Central memory CD8-positive, alpha-beta T cell (primary cell): Measurements from ENCODE around the gene ANKH.
"Not testable (repeated sequence)": the region's sequence is repeated elsewhere in the genome, so short reads cannot be mapped to it uniquely, and the experiment has no call there.

Experiments
- ATAC-seq: fragments of 150-1000 bp; cut with Tn5 transposase; replicated peaks from 2 replicates; pipeline ENCODE4 v1.10.0; 2022; ENCODE audit warnings: mild to moderate bottlenecking, moderate FRiP score, moderate number of reproducible peaks; ENCODE audit not compliant: poor library complexity, severe bottlenecking; ENCODE audit errors: extremely low read depth
- DNase-seq, 2 donors: peaks; one replicate each; pipeline ENCODE4 v3.0.0; 2021; ENCODE audit warnings: low spot score in 2 of 2
- H3K27ac Mint-ChIP-seq: one replicate; pipeline ENCODE4 v1.8.0; 2022; ENCODE audit warnings: low read depth, mild to moderate bottlenecking, moderate library complexity, mixed read lengths
- H3K27me3 Mint-ChIP-seq: one replicate; pipeline ENCODE4 v1.8.0; 2022; ENCODE audit warnings: mixed read lengths
- H3K36me3 Mint-ChIP-seq: one replicate; pipeline ENCODE4 v1.8.0; 2022; ENCODE audit warnings: mild to moderate bottlenecking, moderate library complexity, mixed read lengths; ENCODE audit not compliant: insufficient read depth
- H3K4me1 Mint-ChIP-seq: one replicate; pipeline ENCODE4 v1.8.0; 2022; ENCODE audit warnings: mixed read lengths
- H3K4me3 Mint-ChIP-seq: one replicate; pipeline ENCODE4 v1.8.0; 2022; ENCODE audit warnings: mild to moderate bottlenecking, moderate library complexity, mixed read lengths
- H3K9me3 Mint-ChIP-seq: one replicate; pipeline ENCODE4 v1.8.0; 2022; ENCODE audit warnings: mixed read lengths

ANKH gene

DNA sequence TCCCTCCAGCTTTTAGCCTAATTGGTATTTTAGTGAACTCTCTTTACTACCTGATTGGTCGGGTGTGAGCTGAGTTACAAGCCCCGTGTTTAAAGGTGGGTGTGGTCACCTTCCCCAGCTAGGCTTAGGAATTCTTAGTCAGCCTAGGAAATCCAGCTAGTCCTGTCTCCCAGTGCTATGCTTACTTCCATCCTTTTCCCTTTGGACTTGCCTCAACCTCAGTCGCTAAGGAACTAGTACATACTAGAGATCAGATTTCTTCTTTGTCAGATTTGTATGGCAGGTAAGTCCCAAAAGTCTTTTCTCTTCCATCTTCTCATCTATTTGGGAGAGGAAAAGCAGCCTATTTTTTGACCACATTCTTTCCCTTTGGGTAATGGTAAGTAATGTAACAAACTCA is 22.6 kb downstream of the ANKH start:
- H3K27ac Mint-ChIP-seq: peak overlapping the region; percentile 46
- peaks cover 16% of the 10 kb centered on the region for H3K4me1 Mint-ChIP-seq
- peaks cover 14% of the 10 kb centered on the region for H3K36me3 Mint-ChIP-seq
- H3K4me3 Mint-ChIP-seq, ATAC-seq, H3K27me3 Mint-ChIP-seq, H3K9me3 Mint-ChIP-seq, DNase-seq: not testable (repeated sequence)

DNA sequence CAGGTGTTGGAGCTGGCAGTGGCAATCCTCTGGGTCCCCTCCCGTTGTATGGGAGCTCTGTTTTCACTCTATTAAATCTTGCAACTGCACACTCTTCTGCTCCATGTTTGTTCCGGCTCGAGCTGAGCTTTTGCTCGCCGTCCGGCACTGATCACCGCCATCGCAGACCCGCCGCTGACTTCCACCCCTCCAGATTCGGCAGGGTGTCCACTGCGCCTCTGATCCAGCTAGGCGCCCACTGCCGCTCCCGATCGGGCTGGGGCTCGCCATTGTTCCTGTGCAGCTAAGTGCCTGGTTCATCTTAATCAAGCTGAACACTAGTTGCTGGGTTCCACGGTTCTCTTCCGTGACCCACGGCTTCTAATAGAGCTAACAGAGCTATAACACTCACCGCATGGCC is 23.2 kb downstream of the ANKH start:
- H3K4me1 Mint-ChIP-seq: peaks cover 16% of the 10 kb centered on the region
- H3K27me3 Mint-ChIP-seq: no peaks in the 10 kb centered on the region
- no peak for DNase-seq
- H3K36me3 Mint-ChIP-seq: peaks cover 14% of the 10 kb centered on the region
- H3K4me3 Mint-ChIP-seq: no peak overlapping the region
- H3K9me3 Mint-ChIP-seq: no peaks in the 10 kb centered on the region
- ATAC-seq: no peak
- H3K27ac Mint-ChIP-seq: no peak overlapping the region

DNA sequence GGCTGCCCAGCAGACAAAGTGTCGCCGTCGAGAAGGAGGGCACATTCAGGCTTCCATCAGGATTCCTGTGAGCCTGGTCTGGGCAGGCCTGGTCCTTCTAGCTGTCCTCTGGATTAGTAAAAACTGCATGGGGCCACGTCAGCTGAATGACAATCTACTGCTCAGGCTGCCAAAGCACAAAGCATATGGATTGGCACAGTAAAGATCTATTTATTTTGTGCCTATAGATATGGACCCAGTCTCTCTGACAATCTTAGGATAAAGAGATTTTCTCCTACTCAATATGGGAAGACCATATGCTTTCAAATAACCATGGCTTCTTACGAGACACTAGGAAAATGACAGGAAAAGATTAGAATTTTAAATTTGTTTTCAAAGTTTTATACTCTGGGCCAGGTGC is 24.1 kb downstream of the ANKH start:
- H3K27ac Mint-ChIP-seq: no peak overlapping the region
- H3K9me3 Mint-ChIP-seq: no peaks in the 10 kb centered on the region
- DNase-seq: no peak
- H3K4me1 Mint-ChIP-seq: peaks cover 8% of the 10 kb centered on the region
- no peaks in the 10 kb centered on the region for H3K27me3 Mint-ChIP-seq
- no peak overlapping the region for H3K4me3 Mint-ChIP-seq
- H3K36me3 Mint-ChIP-seq: peaks cover 12% of the 10 kb centered on the region
- no peak for ATAC-seq

DNA sequence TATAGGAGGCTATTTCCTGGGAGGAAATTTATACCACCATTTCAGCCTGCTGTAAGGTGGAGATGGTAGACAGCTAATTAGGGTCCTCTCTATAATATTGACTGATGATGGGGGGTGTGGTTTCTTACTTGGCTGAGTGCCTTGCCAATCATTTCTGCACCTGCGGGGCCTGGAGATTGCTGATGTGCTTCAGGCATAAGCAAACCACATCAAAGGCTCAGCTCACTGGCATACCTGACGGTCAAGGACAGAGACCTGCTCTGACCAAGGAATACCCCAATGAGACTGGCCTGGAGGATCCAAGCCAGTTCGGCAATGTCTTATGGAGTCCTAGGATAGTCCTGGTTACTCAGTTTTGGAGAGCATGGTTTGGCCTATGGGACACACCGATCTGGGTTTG is 29.5 kb downstream of the ANKH start:
- Mint-ChIP-seq H3K4me3 (no peak overlapping the region), H3K27me3 (no peaks in the 10 kb centered on the region), H3K36me3 (peaks cover 5% of the 10 kb centered on the region), H3K4me1 (no peaks in the 10 kb centered on the region), H3K9me3 (no peaks in the 10 kb centered on the region), H3K27ac (no peak overlapping the region)
- ATAC-seq (no peak), DNase-seq (no peak)

DNA sequence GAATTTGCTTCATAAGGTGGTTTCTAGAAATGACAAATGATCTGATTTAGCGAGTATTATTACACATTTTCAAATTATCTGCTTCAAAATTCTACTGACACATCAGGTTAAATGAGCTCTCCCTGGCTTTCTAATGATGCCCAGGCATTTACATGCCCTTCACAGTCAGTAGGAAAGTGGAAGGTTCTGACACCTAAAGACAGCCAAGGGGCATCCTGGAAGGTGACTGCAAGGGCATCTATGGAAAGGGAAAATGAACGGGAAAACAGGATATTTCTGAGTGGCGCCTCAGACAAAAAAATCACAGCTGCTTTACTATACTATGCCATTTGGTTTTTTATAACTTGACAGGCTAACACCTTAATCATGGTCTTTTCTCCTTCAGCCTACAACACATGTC is 31.0 kb downstream of the ANKH start:
- Mint-ChIP-seq H3K27me3 (no peaks in the 10 kb centered on the region), H3K36me3 (peaks cover 2% of the 10 kb centered on the region), H3K27ac (no peak overlapping the region), H3K4me1 (no peaks in the 10 kb centered on the region), H3K9me3 (no peaks in the 10 kb centered on the region), H3K4me3 (no peak overlapping the region)
- no peak for ATAC-seq
- DNase-seq: no peak

DNA sequence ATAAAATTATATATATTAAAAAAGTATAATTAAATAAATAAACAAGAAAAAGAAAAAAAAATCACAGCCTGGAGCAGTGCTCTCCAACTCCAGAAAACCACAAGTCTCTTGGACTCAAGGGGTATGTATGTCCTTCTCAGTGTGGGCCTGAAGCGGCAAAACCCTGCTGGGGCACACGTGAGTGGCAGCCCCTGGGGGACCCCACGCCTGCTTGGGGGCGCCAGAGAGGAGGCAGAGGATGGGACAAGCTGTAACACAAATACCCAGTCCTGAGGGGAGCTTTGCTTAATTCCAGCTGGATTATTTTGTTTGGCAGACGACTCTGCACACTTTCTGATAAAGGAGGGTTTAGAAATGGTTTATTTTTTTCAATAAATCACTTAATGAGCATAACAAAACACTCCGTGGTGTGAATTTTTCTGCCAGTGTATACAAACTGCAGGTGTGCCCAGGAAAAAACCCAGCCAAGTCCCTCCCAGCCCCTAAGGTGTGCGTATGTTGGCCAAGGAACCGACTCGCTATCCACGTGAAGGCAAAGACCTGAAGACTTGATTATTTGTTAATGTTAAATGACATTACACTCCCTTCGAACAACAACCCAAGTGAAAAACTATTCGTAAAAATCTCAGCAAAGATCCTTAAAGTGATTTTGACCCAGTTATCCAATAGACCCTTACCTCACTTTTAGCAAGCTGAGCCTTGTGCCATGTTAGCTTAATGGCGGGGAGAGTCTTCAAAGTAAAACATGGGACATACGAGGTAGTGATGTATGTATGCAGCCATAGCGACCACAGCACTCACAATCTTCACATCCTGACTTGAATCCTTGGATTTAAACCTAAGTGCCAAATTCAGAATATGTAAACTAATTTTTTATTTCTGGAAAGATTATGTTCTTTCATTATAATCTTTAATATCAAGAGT is 32.9 kb downstream of the ANKH start:
- no peak overlapping the region for H3K4me3 Mint-ChIP-seq
- H3K36me3 Mint-ChIP-seq: no peaks in the 10 kb centered on the region
- no peaks in the 10 kb centered on the region for H3K4me1 Mint-ChIP-seq
- no peak overlapping the region for H3K27ac Mint-ChIP-seq
- H3K9me3 Mint-ChIP-seq: no peaks in the 10 kb centered on the region
- H3K27me3 Mint-ChIP-seq: no peaks in the 10 kb centered on the region
- no peak for ATAC-seq
- DNase-seq: no peak

DNA sequence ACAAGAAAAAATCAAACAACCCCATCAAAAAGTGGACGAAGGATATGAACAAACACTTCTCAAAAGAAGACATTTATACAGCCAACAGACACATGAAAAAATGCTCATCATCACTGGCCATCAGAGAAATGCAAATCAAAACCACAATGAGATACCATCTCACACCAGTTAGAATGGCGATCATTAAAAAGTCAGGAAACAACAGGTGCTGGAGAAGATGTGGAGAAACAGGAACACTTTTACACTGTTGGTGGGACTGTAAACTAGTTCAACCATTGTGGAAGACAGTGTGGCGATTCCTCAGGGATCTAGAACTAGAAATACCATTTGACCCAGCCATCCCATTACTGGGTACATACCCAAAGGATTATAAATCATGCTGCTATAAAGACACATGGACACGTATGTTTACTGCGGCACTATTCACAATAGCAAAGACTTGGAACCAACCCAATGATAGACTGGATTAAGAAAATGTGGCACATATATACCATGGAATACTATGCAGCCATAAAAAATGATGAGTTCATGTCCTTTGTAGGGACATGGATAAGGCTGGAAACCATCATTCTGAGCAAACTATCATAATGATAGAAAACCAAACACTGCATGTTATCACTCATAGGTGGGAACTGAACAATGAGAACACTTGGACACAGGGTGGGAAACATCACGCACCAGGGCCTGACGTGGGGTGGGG is 34.0 kb downstream of the ANKH start:
- H3K4me1 Mint-ChIP-seq, H3K27me3 Mint-ChIP-seq, DNase-seq, ATAC-seq, H3K36me3 Mint-ChIP-seq, H3K9me3 Mint-ChIP-seq, H3K4me3 Mint-ChIP-seq, H3K27ac Mint-ChIP-seq: not testable (repeated sequence)

DNA sequence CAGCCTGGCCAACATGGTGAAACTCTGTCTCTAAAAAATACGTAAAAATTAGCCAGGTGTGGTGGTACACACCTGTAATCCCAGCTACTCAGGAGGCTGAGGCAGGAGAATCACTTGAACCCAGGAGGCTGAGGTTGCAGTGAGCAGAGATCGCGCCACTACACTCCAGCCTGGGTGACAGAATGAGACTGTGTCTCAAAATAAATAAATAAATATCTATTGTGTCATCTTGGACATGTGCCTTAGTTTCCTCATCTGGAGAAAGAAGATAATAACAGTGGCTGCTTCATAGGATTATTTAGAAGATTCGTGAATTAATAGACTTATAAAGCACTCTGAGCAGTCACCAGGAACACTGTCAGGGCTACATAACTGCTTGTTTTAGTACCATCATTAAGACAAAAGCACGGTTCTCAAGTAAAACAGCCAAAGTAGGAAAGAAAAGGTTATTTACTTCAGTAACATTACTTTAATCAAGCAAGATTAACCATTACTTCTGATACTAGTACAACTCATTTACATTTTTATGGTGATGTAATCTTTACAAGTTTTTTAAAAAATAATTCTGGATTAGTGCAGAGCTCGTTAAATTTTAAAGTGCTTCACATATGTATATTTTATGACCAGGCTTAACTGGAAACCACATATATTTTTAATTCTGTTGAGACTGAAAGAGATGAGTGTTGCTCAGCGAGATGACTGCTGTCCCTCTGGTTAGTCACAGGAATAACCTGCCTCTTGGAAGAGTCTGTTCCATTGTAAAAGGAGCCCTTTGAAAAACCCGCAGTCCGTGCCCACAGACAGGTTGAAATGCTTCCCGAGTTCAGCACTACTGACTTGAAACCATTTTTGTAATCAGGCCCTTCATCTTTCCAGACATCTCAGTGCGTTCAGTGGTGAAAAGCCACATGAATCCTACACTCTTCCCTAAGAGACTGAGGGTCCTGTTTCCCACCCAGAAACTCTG is 36.7 kb downstream of the ANKH start:
- DNase-seq: no peak
- Mint-ChIP-seq H3K9me3 (no peaks in the 10 kb centered on the region), H3K27ac (no peak overlapping the region), H3K4me1 (peaks cover 10% of the 10 kb centered on the region), H3K27me3 (no peaks in the 10 kb centered on the region), H3K36me3 (no peaks in the 10 kb centered on the region), H3K4me3 (no peak overlapping the region)
- no peak for ATAC-seq

DNA sequence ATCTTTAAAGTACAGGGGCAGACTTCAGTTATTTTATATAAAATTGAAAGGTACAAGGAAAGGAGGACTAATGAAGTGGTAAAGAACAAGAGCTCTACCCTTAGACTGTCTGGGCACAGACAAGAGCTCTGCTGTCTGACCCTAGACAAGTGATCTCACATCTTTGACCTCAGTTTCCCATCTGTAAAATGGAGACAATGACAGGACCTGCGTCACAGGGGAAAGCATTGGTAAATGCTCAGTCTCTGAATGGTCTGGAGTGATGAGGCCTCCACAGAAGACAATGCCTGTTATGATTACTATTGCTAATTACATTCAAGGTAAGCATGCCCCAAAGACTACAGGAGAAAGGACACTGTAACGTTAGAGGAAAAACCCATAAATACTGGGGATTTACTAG is 37.5 kb downstream of the ANKH start:
- ATAC-seq: no peak
- DNase-seq: no peak
- H3K27me3 Mint-ChIP-seq: no peaks in the 10 kb centered on the region
- H3K4me3 Mint-ChIP-seq: no peak overlapping the region
- no peaks in the 10 kb centered on the region for H3K9me3 Mint-ChIP-seq
- H3K27ac Mint-ChIP-seq: no peak overlapping the region
- H3K36me3 Mint-ChIP-seq: no peaks in the 10 kb centered on the region
- peaks cover 14% of the 10 kb centered on the region for H3K4me1 Mint-ChIP-seq

DNA sequence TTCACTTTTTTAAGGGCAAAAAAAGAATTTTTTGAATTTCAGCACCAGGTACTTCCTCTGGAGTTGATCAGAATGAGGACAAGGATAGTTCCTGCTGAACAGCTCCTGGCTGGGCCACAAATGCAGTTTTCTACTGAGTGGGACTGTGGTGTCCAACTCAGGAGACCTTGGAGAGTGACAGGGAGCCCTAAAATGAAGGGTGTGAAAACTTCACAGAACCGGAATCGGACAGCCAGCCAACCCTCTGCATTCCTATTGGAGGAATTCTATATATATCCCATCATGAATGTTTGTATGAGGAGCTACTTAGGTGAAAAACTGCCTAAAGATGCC is 40.6 kb downstream of the ANKH start:
- H3K9me3 Mint-ChIP-seq: no peaks in the 10 kb centered on the region
- no peak overlapping the region for H3K4me3 Mint-ChIP-seq
- H3K27ac Mint-ChIP-seq: no peak overlapping the region
- no peaks in the 10 kb centered on the region for H3K27me3 Mint-ChIP-seq
- DNase-seq (no peak), ATAC-seq (no peak)
- peaks cover 27% of the 10 kb centered on the region for H3K4me1 Mint-ChIP-seq
- H3K36me3 Mint-ChIP-seq: no peaks in the 10 kb centered on the region

DNA sequence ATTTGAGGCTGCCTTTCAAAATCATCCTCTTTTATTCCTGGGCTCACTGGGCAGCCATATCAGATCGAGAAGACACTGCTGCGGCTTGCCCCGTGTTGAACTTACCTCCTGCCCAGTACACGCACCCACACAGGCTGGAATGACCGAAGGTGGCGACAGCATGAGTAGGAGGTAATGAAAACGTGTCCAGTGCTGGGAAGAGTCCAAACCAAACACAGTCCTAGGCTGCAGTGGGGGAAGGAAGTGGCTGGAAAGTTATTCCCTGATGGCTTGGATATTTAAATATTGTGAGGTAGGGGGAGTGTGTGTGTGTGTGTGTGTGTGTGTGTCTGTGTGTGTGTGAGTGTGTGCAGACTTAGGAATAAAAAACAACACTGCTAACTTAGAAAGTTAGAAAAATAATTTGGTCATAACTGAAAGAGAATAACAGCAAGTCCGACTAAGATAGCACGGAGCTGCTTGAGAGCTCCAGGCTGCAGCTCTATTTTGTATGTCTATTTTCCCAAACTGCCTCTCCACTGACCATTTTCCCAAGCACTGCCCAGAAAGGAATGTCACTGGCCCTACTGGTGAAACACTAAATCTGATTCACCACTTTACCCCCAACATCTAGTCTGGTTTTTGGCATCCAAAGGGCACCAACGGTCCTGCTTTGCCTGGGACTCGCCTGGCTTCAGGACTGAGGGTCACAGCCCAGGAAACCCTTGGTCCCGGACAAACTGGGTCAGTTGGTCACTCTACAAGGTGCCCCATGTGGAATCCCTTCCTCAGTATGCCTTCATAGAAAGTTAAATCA is 41.2 kb downstream of the ANKH start:
- H3K4me1 Mint-ChIP-seq: peaks cover 27% of the 10 kb centered on the region
- no peaks in the 10 kb centered on the region for H3K9me3 Mint-ChIP-seq
- H3K27ac Mint-ChIP-seq: no peak overlapping the region
- DNase-seq (no peak), ATAC-seq (no peak)
- H3K4me3 Mint-ChIP-seq: no peak overlapping the region
- no peaks in the 10 kb centered on the region for H3K27me3 Mint-ChIP-seq
- no peaks in the 10 kb centered on the region for H3K36me3 Mint-ChIP-seq

DNA sequence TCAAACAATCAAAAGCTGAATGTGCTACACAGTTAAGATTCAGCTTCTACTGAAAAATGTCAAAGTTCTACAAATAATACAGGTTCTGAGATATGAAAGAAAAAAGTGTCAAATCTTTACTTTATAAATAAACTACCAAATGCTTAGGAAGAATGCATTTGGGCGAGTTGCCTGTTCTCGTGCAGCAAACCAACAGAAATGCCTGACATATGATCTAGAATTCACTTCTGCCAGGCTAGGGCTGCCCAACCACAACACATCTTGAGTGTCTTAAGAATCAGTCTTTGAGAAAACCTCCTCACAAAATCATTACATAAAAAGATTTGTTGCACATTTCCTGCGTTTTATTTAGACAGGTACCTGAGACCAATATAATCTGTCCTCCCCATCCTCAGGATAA is 42.2 kb downstream of the ANKH start:
- Mint-ChIP-seq H3K27me3 (no peaks in the 10 kb centered on the region), H3K27ac (peak overlapping the region; percentile 4)

More for the DNA sequence above, 42.2 kb downstream of the ANKH start:
- H3K9me3 Mint-ChIP-seq: no peaks in the 10 kb centered on the region
- H3K4me3 Mint-ChIP-seq: no peak overlapping the region
- DNase-seq (no peak), ATAC-seq (no peak)
- H3K4me1 Mint-ChIP-seq: peaks cover 27% of the 10 kb centered on the region
- no peaks in the 10 kb centered on the region for H3K36me3 Mint-ChIP-seq
